ENCODE results near the gene MED13L. TPM values are rescaled to one million over a fixed set of nuclear protein-coding genes. Genes with fewer than 3 reads are reported as not detected.

MED13L gene
- total RNA-seq, 4 donors from 2014 or later = 126 to 194 (median 154) TPM

DNA sequence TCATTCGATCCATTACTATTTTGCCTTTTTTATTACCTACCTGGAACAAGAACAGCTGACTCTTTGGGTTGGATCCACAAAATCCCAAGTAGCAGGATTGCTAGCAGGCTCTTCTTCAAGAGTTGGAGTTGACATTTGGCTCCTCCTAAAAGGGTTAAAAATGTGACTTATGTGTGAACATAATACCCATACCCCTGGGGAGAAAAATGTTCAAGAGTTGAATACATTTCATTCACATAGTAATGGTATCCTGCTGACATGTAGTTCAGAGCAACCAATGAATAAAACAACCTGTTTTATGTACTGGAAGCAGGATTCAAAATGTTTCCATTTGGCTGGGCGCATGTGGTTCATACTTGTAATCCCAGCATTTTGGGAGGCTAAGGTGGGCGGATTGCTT is 264.7 kb downstream of the MED13L start:
- WGBS, 2 donors (ENCODE audit: low coverage in 1 of 2) = 91 to 92% methylated on average over 2 to 3 of the region's 3 CpGs
- H3K9me3 ChIP-seq = no peaks in the 10 kb centered on the region
- no peak overlapping the region for H3K4me3 ChIP-seq
- H3K4me1 ChIP-seq = no peaks in the 10 kb centered on the region
- H3K36me3 ChIP-seq = peaks cover 0 to 38% (median 13%) of the 10 kb centered on the region in 4 donors
- intact Hi-C loops (cut with DNase I; ENCODE audit: low total_unique reads) (loop anchor here (10.0 kb wide), 2 partner anchors 212 to 592 kb away; no protein-coding TSS in a partner anchor), in situ Hi-C loops (cut with MboI; ENCODE audit: low pct_ligation_motif_present in 1 of 4, low pct_unique_long_range_greater_than_20kb in 1 of 4, low sequenced_read_pairs in 3 of 4) (loop anchor here in 3 of 4 donors (25.0 kb wide), 2 partner anchors 225 to 600 kb away; no protein-coding TSS in a partner anchor)
- H3K27ac ChIP-seq = no peak overlapping the region
- TF ChIP-seq, protein P1, sequence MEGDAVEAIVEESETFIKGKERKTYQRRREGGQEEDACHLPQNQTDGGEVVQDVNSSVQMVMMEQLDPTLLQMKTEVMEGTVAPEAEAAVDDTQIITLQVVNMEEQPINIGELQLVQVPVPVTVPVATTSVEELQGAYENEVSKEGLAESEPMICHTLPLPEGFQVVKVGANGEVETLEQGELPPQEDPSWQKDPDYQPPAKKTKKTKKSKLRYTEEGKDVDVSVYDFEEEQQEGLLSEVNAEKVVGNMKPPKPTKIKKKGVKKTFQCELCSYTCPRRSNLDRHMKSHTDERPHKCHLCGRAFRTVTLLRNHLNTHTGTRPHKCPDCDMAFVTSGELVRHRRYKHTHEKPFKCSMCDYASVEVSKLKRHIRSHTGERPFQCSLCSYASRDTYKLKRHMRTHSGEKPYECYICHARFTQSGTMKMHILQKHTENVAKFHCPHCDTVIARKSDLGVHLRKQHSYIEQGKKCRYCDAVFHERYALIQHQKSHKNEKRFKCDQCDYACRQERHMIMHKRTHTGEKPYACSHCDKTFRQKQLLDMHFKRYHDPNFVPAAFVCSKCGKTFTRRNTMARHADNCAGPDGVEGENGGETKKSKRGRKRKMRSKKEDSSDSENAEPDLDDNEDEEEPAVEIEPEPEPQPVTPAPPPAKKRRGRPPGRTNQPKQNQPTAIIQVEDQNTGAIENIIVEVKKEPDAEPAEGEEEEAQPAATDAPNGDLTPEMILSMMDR (IDR thresholded peaks at IDR 0.05) = no peak
- TF ChIP-seq POLR2A (IDR thresholded peaks at IDR 0.05) = no peak
- TF ChIP-seq POLR2AphosphoS5 (IDR thresholded peaks at IDR 0.05) = no peak
- no peak for TF ChIP-seq EP300 (IDR thresholded peaks at IDR 0.05; ENCODE audit: low read depth)
- no peak for DNase-seq
- no peaks in the 10 kb centered on the region for H3K27me3 ChIP-seq

DNA sequence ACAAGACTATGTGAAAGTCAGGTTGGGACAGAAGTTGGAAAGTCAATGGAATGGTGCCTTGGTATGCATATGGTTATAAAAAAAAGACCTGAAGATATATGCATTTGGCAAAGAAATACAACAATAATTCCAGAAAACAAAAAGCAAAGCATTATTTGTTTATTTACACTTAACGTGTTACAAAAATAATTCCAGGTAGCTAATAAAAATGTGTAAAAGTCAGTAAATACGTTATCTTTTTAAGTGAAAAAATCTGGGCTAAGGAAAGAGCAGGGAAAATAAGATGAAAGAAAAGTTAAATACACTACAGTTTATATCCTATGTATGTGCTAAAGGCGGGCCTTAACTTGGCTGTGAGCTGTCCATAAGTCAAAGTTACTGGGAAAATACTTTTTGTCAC is 266.3 kb downstream of the MED13L start:
- intact Hi-C loops (cut with DNase I; ENCODE audit: low total_unique reads) = loop anchor here (10.0 kb wide), 2 partner anchors 214 to 594 kb away; no protein-coding TSS in a partner anchor
- in situ Hi-C loops (cut with MboI; ENCODE audit: low pct_ligation_motif_present in 1 of 4, low pct_unique_long_range_greater_than_20kb in 1 of 4, low sequenced_read_pairs in 3 of 4) = loop anchor here in 3 of 4 donors (25.0 kb wide), 2 partner anchors 226 to 601 kb away; no protein-coding TSS in a partner anchor
- TF ChIP-seq POLR2AphosphoS5 (IDR thresholded peaks at IDR 0.05) (no peak), POLR2A (IDR thresholded peaks at IDR 0.05) (no peak), EP300 (IDR thresholded peaks at IDR 0.05; ENCODE audit: low read depth) (no peak)
- TF ChIP-seq, protein P1 (IDR thresholded peaks at IDR 0.05) = no peak
- WGBS, 2 donors (ENCODE audit: low coverage in 1 of 2) = 94 to 96% methylated on average over 3 of the region's 3 CpGs
- no peaks in the 10 kb centered on the region for H3K4me1 ChIP-seq
- H3K27me3 ChIP-seq = no peaks in the 10 kb centered on the region
- no peaks in the 10 kb centered on the region for H3K9me3 ChIP-seq
- peaks cover 0 to 48% (median 17%) of the 10 kb centered on the region in 4 donors for H3K36me3 ChIP-seq
- H3K27ac ChIP-seq = no peak overlapping the region
- no peak for DNase-seq
- H3K4me3 ChIP-seq = no peak overlapping the region

- Histone ChIP-seq H3K9me3 (no peaks in the 10 kb centered on the region), H3K4me1 (no peaks in the 10 kb centered on the region), H3K36me3 (peaks cover 0 to 55% (median 21%) of the 10 kb centered on the region in 4 donors), H3K27me3 (no peaks in the 10 kb centered on the region), H3K27ac (no peak overlapping the region), H3K4me3 (no peak overlapping the region)
- WGBS, 2 donors (ENCODE audit: low coverage in 1 of 2) = 95 to 97% methylated on average over 3 of the region's 3 CpGs
- TF ChIP-seq EP300 (IDR thresholded peaks at IDR 0.05; ENCODE audit: low read depth) (no peak), POLR2AphosphoS5 (IDR thresholded peaks at IDR 0.05) (no peak), POLR2A (IDR thresholded peaks at IDR 0.05) (no peak)
- TF ChIP-seq, protein P1 (IDR thresholded peaks at IDR 0.05) = no peak
- in situ Hi-C loops (cut with MboI; ENCODE audit: low pct_ligation_motif_present in 1 of 4, low pct_unique_long_range_greater_than_20kb in 1 of 4, low sequenced_read_pairs in 3 of 4) (loop anchor here in 3 of 4 donors (25.0 kb wide), 2 partner anchors 227 to 602 kb away; no protein-coding TSS in a partner anchor), intact Hi-C loops (cut with DNase I; ENCODE audit: low total_unique reads) (loop anchor here (10.0 kb wide), 2 partner anchors 214 to 594 kb away; no protein-coding TSS in a partner anchor)
- DNase-seq = no peak
These were observed 267.0 kb downstream of the MED13L start for GRCh38 chr12:116010467-116010866.

DNA sequence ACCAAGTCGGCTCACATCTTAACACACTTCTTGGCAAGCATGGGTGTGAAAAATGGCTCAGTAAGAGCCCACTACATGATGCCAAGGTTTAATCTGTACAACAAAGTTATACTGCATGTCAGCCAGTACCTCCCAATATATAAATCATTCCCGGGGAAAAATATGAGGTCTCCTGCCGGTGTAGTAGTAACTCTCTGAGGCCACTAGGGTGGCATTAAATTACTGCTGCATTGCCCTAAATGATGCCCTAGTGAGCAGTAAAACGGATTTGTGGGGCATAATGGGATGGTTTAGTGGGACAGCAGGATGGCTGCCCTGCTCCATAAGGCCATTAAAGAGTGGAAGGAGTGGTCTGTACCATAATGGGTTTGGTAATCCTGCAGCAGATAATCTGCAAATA is 267.7 kb downstream of the MED13L start:
- H3K36me3 ChIP-seq = peaks cover 0 to 61% (median 21%) of the 10 kb centered on the region in 4 donors
- intact Hi-C loops (cut with DNase I; ENCODE audit: low total_unique reads) = loop anchor here (10.0 kb wide), 2 partner anchors 215 to 595 kb away; no protein-coding TSS in a partner anchor
- H3K9me3 ChIP-seq = no peaks in the 10 kb centered on the region
- no peak for TF ChIP-seq POLR2AphosphoS5 (IDR thresholded peaks at IDR 0.05)
- TF ChIP-seq, protein P1 (IDR thresholded peaks at IDR 0.05) = peak in 2 of 5 experiments; percentile 24 to 28
- H3K27ac ChIP-seq = no peak overlapping the region
- H3K27me3 ChIP-seq = no peaks in the 10 kb centered on the region
- no peaks in the 10 kb centered on the region for H3K4me1 ChIP-seq
- no peak overlapping the region for H3K4me3 ChIP-seq
- whole genome bisulfite sequencing, 2 donors (ENCODE audit: low coverage in 1 of 2) = 60 to 67% methylated on average over 1 to 4 of the region's 4 CpGs
- DNase-seq = no peak
- in situ Hi-C loops (cut with MboI; ENCODE audit: low pct_ligation_motif_present in 1 of 4, low pct_unique_long_range_greater_than_20kb in 1 of 4, low sequenced_read_pairs in 3 of 4) = loop anchor here in 3 of 4 donors (10.0 to 25.0 kb wide), 3 partner anchors 227 to 695 kb away; no protein-coding TSS in a partner anchor

Data from transverse colon (tissue), 4 donors.